HCT116 (cell line): ENCODE data around the gene UVSSA. TPM values are rescaled to one million over a fixed set of nuclear protein-coding genes. Genes with fewer than 3 reads are reported as not detected.
A peak's percentile ranks its signal among the peaks of the same experiment; 100 is the strongest.

ENCODE experiments used
- ATAC-seq: fragments of 200-7000 bp; cut with Tn5 transposase; 2 replicates; pipeline ENCODE4 v1.9.1; 2020; ENCODE audit warnings: mild to moderate bottlenecking, moderate library complexity
- BruUV-seq: library from RNA; stranded (reverse); fragments of 400-500 nt; replicated peaks from 2 replicates; lab custom pipeline; 2021; lab: Mats Ljungman, UMichigan
- CTCF ChIA-PET: fragments of 300-600 bp; sonication (Branson Sonifier 250); formaldehyde crosslinking; loops from one replicate; lab custom pipeline; 2021; ENCODE audit warnings: antibody characterized with exemption; lab: Charles Lee
- POLR2A ChIA-PET: fragments of 300-600, 350-600 bp; sonication (Branson Sonifier 250); formaldehyde crosslinking; loops from one replicate; lab custom pipeline; 2021; ENCODE audit warnings: antibody characterized with exemption; lab: Charles Lee
- RAD21 ChIA-PET, 2 experiments: fragments of 300-600 bp; sonication (Branson Sonifier 250); formaldehyde crosslinking; loops; one replicate each; lab custom pipeline; 2023; ENCODE audit warnings: low total read pairs in 2 of 2; ENCODE audit not compliant: uncharacterized antibody in 2 of 2, unreplicated experiment in 2 of 2, low non-redundant PET in 1 of 2; lab: Charles Lee
- DNase-seq: peaks from one replicate; pipeline ENCODE4 v3.0.0-alpha.2; 2010; ENCODE audit warnings: low read depth, low spot score
- H2AFZ ChIP-seq: fragments of 200-600 bp; shearing (Covaris generic), sonication (generic); 2 replicates; pipeline ENCODE4 v1.6.1; 2017; ENCODE audit warnings: low read depth, mixed run types, mixed read lengths, antibody characterized with exemption, low read length; ENCODE audit not compliant: poor library complexity, severe bottlenecking
- H3K27ac ChIP-seq: 2 replicates; pipeline ENCODE4 v1.5.1; 2012; ENCODE audit warnings: low read depth, low read length
- H3K27me3 ChIP-seq: fragments of 200-600 bp; sonication (generic); 2 replicates; pipeline ENCODE4 v1.6.1; 2016; ENCODE audit warnings: mixed run types, low read length, mixed read lengths; ENCODE audit not compliant: insufficient read depth
- H3K36me3 ChIP-seq, 2 experiments: fragments of 200-500 bp in 1 of 2; fragments of 200-600 bp in 1 of 2; sonication (Bioruptor generic) in 1 of 2; sonication (generic) in 1 of 2; 2 replicates each; pipeline versions ENCODE4 v1.5.1 to v1.6.1; 2014 to 2016; ENCODE audit warnings: low read length in 2 of 2, inconsistent platforms in 1 of 2, mixed read lengths in 1 of 2, mixed run types in 1 of 2; ENCODE audit not compliant: insufficient read depth in 2 of 2, control insufficient read depth in 1 of 2
- H3K4me1 ChIP-seq, 2 experiments: fragments of 200-600 bp in 1 of 2; sonication (generic) in 1 of 2; 2 replicates each; pipeline versions ENCODE4 v1.5.1 to v1.6.1; 2012 to 2017; ENCODE audit warnings: low read length in 2 of 2, inconsistent platforms in 1 of 2, mild to moderate bottlenecking in 1 of 2, mixed read lengths in 1 of 2, mixed run types in 1 of 2, moderate library complexity in 1 of 2; ENCODE audit not compliant: insufficient read depth in 2 of 2, control insufficient read depth in 1 of 2
- H3K4me2 ChIP-seq: fragments of 200-600 bp; sonication (generic); 2 replicates; pipeline ENCODE4 v1.6.1; 2017; ENCODE audit warnings: mixed run types, low read length, mixed read lengths
- H3K4me3 ChIP-seq, 2 experiments: fragments of 200-600 bp in 1 of 2; sonication (generic) in 1 of 2; replicated peaks in 1 of 2; 2 replicates each; pipeline ENCODE4 v1.5.1; 2011 to 2016; ENCODE audit warnings: low read length in 2 of 2, control low read depth in 1 of 2, low read depth in 1 of 2, mild to moderate bottlenecking in 1 of 2, mixed read lengths in 1 of 2, mixed run types in 1 of 2
- H3K79me2 ChIP-seq: fragments of 200-600 bp; sonication (generic); 2 replicates; pipeline ENCODE4 v1.6.1; 2017; ENCODE audit warnings: mild to moderate bottlenecking, mixed run types, low read length, moderate library complexity, mixed read lengths; ENCODE audit not compliant: insufficient read depth
- H3K9ac ChIP-seq: fragments of 200-600 bp; sonication (generic); 2 replicates; pipeline ENCODE4 v1.6.1; 2016; ENCODE audit warnings: low read length, mixed read lengths
- H3K9me2 ChIP-seq: fragments of 200-600 bp; sonication (generic), shearing (Covaris generic); 2 replicates; pipeline ENCODE4 v1.6.1; 2017; ENCODE audit warnings: mixed run types, mild to moderate bottlenecking, moderate library complexity; ENCODE audit not compliant: insufficient read depth
- H3K9me3 ChIP-seq, 2 experiments: fragments of 200-500 bp in 1 of 2; fragments of 200-600 bp in 1 of 2; sonication (Bioruptor generic) in 1 of 2; sonication (generic) in 1 of 2; 2 replicates each; pipeline ENCODE4 v1.6.1; 2014 to 2017; ENCODE audit warnings: low read length in 2 of 2, mixed read lengths in 2 of 2, inconsistent platforms in 1 of 2, low read depth in 1 of 2, mild to moderate bottlenecking in 1 of 2, mixed run types in 1 of 2, moderate library complexity in 1 of 2; ENCODE audit not compliant: control insufficient read depth in 1 of 2, insufficient read depth in 1 of 2
- H4K20me1 ChIP-seq: fragments of 200-600 bp; sonication (generic), shearing (Covaris generic); 2 replicates; pipeline ENCODE4 v1.6.1; 2017; ENCODE audit warnings: mixed run types, mild to moderate bottlenecking, moderate library complexity; ENCODE audit not compliant: insufficient read depth
- ELF1 ChIP-seq: IDR thresholded peaks from 2 replicates; pipeline ENCODE4 v1.6.1; 2012; ENCODE audit warnings: low read depth, borderline replicate concordance
- EZH2phosphoT487 ChIP-seq: fragments of 200-600 bp; IDR thresholded peaks from 2 replicates; pipeline ENCODE4 v1.6.1; 2018; ENCODE audit warnings: antibody characterized with exemption, borderline replicate concordance
- YY1 ChIP-seq: IDR thresholded peaks from 2 replicates; pipeline ENCODE4 v1.6.1; 2011; ENCODE audit warnings: low read length, low read depth, moderate library complexity, mild to moderate bottlenecking; ENCODE audit not compliant: insufficient replicate concordance; ENCODE audit errors: extremely low read depth
- ZNF274 ChIP-seq: fragments of 200-500 bp; sonication (Bioruptor generic); IDR thresholded peaks from 2 replicates; pipeline ENCODE4 v1.6.1; 2014; ENCODE audit warnings: mild to moderate bottlenecking, low read depth, low read length, inconsistent platforms
- intact Hi-C: fragments of 100-400 bp; cut with micrococcal nuclease; formaldehyde crosslinking; loops from 2 replicates; pipeline ENCODE4 v1.10.0; 2022
- total RNA-seq: library from RNA; stranded (reverse); gene quantifications from one replicate; pipeline ENCODE4 v1.2.1, GENCODE V29; 2021; ENCODE audit not compliant: unreplicated experiment

Gene UVSSA
- total RNA-seq, 1 experiment from 2014 or later, result 30.5 TPM

GRCh38 chr4:1338752-1339414 lies 8.1 kb upstream of the UVSSA start:
- no TSS peak for BruUV-seq
- H3K79me2 ChIP-seq, result peaks cover 6% of the 10 kb centered on the region; the same call in 1 of the 2 replicates
- H3K36me3 ChIP-seq, result peaks cover 14 to 48% of the 10 kb centered on the region in 2 experiments
- ChIA-PET POLR2A (no interaction called here), RAD21 (no interaction called here), CTCF (no interaction called here)
- H3K4me2 ChIP-seq, result no peak overlapping the region
- no peak for DNase-seq
- H2AFZ ChIP-seq, result no peak overlapping the region
- no peaks in the 10 kb centered on the region for H4K20me1 ChIP-seq
- TF ChIP-seq ELF1 (no peak), YY1 (no peak), EZH2phosphoT487 (no peak)
- peak overlapping the region; percentile 72 for H3K27ac ChIP-seq
- no peaks in the 10 kb centered on the region for H3K9me3 ChIP-seq
- peaks cover 9 to 30% of the 10 kb centered on the region in 2 experiments; a peak in 3 of 4 replicates for H3K4me1 ChIP-seq
- H3K27me3 ChIP-seq, result no peaks in the 10 kb centered on the region
- no peak for ATAC-seq
- H3K9me2 ChIP-seq, result no peaks in the 10 kb centered on the region
- no peak overlapping the region for H3K4me3 ChIP-seq
- intact Hi-C loops, result no loop called here
- H3K9ac ChIP-seq, result no peak overlapping the region

DNA sequence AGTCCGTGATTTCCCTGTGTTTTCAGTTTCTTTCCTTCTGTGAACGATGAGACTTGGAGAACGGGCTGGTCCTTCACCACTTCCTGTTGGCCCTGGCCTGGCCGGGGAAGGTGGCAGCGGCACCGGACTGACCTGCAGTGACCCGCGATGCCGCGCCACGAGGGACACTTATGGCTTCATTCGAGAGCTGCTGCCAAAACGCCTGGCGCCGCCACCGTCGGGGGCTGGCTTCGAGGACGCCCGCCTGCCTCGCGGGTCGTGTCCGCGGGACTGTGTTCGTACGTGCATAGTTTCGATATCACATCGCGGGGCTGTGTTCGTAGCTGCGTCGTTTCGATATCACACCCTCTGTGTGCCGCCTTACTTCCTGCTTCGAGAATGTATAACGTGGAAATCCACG lies 7.5 kb upstream of the UVSSA start:
- RAD21 ChIA-PET, result no interaction called here
- no peak overlapping the region for H3K4me2 ChIP-seq
- peaks cover 6% of the 10 kb centered on the region; the same call in 1 of the 2 replicates for H3K79me2 ChIP-seq
- BruUV-seq, result TSS peak; percentile 35
- H3K9ac ChIP-seq, result no peak overlapping the region
- no peak overlapping the region for H2AFZ ChIP-seq
- no peak for TF ChIP-seq ZNF274
- TF ChIP-seq, all 23 proteins: peak for 0
- POLR2A ChIA-PET, result no interaction called here
- Histone ChIP-seq H3K27me3 (no peaks in the 10 kb centered on the region), H3K36me3 (peaks cover 13 to 44% of the 10 kb centered on the region in 2 experiments), H3K4me1 (peaks cover 9 to 32% of the 10 kb centered on the region in 2 experiments; a peak in 3 of 4 replicates), H3K27ac (no peak overlapping the region), H3K4me3 (no peak overlapping the region), H4K20me1 (no peaks in the 10 kb centered on the region), H3K9me3 (no peaks in the 10 kb centered on the region), H3K9me2 (no peaks in the 10 kb centered on the region)
- no peak for DNase-seq
- CTCF ChIA-PET, result no interaction called here
- no peak for ATAC-seq
- intact Hi-C loops, result no loop called here
